HUDEP-2 (cell line): ENCODE results near the gene C3orf70.

Experiments
- DNase-seq, 76 experiments: peaks; one replicate each; lab custom pipeline; 2025; ENCODE audit not compliant: unreplicated experiment in 76 of 76; lab: John Stamatoyannopoulos, UW

C3orf70 gene

GRCh38 chr3:185152410-185153170 lies at the start of gene C3orf70:
C3orf70 (minus strand) TSS chr3:185153060; CDS start chr3:185152823, 237 bp downstream.
- peak in 29 of 76 experiments; percentile 2 to 45 (median 16) for DNase-seq

- DNase-seq = no peak
Observed at GRCh38 chr3:185200639-185201038, 47.8 kb upstream of the C3orf70 start.

DNA sequence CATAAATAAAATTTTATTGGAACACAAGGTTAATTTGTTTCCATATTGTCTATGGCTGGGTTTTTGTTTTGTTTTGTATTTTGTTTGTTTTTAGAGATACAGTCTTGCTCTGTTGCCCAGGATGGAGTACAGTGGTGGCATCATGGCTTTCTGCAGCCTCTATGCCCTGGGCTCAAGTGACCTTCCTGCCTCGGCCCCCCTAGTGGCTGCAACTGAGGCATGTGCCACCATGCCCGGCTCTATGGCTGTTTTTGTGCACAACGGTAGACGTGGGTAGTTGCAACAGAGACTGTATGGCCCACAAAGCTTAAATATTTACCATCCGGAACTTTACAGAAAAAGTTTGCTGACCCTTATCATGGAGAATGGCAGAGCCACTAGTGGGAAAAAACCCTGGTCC lies 46.8 kb upstream of the C3orf70 start:
- no peak for DNase-seq

DNA sequence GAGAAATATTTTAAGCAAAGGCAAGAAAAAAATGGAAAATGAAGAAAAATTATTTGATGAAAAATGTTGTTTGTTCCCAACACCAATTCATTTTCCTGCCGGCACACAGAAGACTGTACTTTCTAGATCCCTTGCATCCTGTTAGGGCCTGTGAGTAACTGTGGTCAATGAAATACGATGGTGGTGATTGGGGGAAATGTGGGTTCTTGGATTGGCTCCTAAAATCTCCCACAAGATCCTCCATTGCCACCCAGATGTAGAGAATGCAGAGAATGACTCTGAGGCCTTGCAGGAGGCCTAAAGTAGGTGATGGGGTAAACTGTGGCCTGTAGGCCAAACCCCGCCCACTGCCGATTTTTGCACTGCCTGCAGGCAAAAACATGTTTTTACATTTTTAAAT lies 46.3 kb upstream of the C3orf70 start:
- no peak for DNase-seq

DNA sequence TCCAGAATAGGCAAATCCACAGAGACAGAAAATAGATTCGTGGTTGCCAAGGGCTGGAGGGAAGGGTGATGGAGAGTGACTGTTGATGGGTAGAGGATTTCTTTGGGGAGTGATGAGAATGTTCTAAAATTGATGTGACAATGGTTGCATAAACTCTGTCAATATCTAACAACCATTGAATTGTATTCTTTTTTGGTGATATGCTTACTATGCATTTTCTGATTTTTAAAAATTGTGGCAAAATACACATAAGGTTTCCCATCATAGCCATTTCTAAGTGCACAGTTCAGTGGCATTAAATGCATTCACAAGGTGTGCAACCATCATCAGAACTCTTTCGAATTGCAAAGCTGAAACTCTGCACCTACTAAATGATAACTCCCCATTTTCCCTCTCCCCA lies 44.2 kb upstream of the C3orf70 start:
- DNase-seq = no peak

DNA sequence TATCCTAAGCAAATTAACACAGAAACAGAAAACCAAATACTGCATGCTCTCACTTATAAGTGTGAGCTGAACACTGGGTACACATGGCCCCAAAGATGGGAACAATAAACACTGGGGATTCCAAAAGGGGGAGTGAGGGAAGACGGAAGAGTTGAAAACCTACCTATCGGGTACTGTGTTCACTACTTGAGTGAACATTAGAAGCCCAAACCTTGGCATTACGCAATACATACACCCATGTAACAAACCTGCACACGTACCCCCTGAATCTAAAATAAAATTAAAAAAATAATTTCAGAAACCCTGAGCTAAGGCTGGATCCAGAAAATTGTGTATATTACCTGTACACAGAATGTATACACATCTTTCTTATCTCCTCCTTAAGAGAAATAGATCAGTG lies 42.8 kb upstream of the C3orf70 start:
- no peak for DNase-seq

GRCh38 chr3:185188816-185189215 lies 36.0 kb upstream of the C3orf70 start:
- no peak for DNase-seq

DNA sequence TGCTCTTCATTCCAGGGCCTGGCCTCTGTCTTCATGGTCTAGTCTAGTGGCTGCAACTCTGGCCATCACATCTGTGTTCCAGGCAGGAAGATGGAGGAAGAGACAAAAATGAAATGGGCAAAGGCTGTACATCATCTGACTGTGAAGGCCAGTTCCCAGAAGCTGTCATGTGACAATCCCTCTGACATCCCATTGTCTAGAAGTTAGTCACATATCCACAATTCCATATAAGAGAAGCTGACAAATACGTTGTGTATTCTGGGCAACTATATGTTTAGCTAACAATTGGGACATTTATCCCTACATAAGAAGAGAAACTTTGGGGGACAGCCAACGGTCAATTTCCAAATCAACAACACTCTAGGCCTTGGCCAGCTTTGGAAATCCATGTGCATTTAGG lies 34.5 kb upstream of the C3orf70 start:
- DNase-seq = no peak

DNA sequence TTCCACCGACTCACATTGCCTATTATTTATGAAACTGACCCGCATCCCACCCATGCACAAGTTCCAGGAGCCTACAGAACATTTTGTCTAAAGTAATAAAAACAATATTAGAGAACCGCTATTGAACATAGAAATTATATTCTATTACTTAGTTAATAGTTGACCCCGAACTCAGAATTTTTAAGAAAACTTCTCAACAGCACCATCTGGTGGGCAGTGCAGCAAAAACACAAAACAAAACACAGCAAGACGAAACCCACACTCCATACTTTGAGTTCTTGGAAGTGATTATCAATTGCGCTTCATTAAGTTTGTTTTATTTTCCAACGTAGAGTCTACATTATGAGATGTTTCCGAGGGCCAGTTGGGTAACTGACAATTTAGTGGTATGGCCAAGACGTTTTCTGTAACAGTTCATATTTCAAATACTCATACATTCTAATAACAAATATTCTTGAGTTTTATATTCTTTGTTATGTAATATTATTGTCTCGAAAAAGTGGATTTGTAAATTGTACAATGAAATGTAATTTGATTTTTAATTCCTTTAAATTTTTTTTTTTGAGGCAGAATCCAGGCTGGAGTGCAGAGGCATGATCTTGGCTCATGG lies 24.0 kb upstream of the C3orf70 start:
- DNase-seq = peak in 32 of 76 experiments; percentile 2 to 43 (median 13)

DNA sequence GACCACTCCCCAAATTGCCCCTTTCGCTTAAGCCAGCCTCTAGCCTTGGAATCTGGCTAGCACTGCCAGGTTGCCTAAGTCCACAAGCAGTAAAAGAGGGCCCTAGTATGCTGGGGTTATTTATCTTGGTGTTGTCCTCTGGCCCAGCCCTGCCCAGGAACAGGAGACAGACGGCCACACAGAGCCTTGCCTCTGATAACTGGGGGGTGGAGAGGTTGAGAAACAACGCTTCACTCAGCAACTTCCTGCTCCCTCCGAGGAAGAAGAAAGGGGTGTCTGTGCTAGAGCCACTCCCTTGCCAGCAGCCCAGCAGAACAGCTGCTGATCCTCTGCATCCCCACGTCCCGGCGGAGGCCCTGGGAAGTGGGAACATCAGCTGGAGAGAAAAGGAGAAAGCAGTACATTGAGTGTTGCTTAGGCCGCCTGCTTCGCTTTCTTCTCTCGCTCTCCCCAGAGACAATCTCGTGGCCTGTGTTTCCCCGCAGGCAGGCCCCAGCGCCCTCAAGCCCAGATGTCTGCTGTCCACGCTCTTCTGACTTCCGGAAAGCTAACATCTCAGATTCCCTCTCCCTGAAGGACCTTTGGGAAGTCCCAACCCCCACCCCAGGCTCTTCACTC lies 22.6 kb upstream of the C3orf70 start:
- peak in 67 of 76 experiments; percentile 2 to 69 (median 41) for DNase-seq

GRCh38 chr3:185172086-185173049 lies 19.5 kb upstream of the C3orf70 start:
- no peak for DNase-seq

GRCh38 chr3:185164428-185165217 lies 11.8 kb upstream of the C3orf70 start:
- no peak for DNase-seq

GRCh38 chr3:185162634-185163033 lies 9.8 kb upstream of the C3orf70 start:
- no peak for DNase-seq

DNA sequence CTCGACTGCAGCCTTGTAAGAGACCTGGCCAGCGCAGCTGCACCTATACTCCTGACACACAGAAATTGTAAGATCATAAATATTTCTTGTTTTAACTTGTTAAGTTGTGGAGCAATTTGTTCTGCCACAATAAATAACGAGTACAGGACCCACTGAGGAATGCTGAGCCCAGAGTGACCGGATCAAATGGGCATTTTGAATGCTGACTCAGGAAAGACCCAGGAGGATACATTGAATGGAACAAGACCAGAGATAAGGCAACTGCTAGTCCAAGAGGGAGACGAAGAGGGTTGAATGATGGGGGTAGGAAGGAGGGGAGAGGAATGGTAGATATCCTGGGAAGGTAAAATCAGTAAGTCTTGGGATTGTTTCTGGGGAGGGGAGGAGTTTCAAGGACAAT lies 8.9 kb upstream of the C3orf70 start:
- DNase-seq = no peak

DNA sequence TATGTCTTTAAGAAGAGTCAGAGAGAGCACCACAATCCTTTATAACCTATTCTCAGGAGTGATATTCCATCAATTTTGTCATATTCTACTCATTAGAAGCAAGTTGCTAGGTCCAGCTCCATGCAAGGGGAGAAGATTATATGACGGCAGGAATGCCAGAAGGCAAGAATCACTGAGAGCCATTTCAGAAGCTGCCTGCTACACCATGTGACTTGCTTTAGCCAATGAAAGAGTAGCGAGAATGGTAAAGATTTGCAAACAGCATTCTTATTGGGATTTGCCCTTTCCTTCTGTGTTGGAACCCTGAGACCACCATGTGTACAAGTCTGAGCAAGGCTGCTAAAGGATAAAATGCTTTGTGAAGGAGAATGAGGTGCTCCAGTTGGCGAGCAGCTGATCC lies 4.5 kb upstream of the C3orf70 start:
- no peak for DNase-seq

DNA sequence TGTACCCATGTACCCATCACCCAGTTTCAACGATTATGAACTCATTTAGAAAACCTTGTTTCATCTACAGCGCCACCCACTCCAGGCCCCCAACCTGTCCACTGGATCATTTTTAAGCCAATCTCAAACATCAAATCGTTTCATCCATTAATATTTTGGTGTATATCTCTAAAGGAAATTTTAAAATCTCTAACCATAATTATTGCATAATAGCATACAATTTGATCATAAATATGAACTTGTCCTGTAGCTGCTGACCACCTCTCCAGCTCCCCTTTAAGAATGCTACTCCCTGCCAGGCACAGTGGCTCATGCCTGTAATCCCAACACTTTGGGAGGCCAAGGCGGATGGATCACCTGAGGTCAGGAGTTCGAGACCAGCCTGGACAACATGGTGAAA lies 2.8 kb upstream of the C3orf70 start:
- no peak for DNase-seq

DNA sequence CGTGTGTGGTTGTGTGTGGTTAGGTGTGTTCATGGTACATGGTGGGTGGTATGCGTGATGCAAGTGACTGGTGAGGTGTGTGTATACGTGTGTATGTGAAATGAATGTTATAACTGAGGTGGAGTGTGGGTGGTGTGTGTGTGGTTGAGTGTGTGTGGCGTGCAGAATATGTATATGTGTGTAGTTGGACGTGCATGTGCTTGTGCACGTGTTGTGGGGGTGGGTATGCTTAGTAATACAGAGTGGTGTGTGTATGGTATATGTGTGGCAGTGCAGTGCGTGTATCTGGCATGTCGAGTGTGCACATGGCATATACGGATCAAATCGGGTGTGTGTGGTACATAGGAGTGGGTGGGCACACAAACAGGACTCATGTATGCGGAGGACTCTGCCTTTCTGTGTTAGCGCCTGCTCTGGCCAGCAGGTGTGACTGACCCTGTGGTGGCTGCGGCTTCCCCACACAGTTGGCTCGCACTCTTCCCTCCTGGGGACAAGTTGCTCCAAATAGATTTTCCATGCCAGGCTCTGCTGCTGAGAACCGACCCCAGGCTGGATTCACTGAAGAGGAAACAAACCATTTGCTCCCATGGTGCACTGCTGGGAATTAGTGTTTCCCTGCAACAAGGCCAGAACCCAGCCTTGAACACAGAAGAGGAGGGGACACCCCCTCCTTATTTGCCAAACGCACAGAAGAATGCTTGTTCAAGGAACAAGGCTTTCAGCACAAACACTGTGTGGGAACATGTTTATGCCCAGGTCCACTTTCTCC lies 1.2 kb upstream of the C3orf70 start:
- no peak for DNase-seq

DNA sequence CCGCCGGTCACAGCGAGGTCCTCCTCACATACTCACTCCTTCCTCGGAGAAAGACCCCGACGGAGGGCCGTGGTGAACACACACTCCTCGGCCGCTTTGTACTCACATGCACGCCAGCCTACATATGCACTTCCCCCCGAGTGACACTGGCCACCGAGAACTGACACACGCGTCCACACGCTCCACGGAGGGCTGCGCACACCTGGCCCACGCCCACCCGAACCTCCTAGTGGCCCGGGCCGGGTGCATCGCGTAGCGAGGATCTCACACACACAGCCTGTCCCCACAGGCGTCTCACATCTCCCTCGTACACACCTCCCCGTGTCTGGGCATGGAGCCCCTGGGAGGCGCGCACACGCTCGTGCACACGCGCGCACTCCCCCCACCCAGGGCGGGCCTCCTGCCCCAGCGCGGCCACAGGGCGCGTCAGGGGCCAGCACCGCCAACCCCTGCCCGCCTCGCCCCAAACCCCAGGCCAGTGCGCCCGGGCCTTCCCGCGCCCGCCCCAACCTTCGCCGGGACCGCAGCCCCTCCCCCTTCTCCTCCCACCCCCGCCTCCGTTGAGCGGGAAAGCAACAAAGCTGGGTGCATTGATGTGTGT lies 411 bp upstream of the C3orf70 start:
- no peak for DNase-seq

DNA sequence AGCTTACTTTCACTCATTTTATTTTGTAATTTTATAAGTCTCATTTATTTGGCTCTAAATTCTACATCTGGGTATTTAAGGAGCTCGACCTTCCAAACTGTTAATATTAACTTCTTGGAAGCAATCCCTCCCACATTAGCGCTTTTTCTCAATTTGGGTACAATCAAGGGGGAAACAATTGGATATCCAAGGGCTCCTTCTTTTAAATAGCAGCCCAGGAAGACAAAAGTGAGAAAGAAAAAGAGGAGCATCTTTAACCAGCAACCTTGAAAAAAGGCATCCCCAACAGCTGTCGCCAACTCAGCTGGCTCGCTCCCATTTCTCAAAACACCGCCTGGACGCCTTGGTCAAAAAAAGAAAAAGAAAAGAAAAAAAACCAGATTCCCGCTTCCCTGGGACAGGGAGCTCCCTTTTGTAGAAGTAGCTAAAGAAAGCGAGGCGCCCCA lies 873 bp downstream of the C3orf70 start:
- DNase-seq = no peak
